NCI-H2171 treated with DMSO at 0.1 percent for 48 hours (cell line): ENCODE measurements around the gene L3MBTL2.
"Not testable (repeated sequence)": the region's sequence is repeated elsewhere in the genome, so short reads cannot be mapped to it uniquely, and the experiment has no call there.

ENCODE experiments used
- DNase-seq: peaks from one replicate; lab custom pipeline; 2025; lab: John Stamatoyannopoulos, UW

The L3MBTL2 gene

DNA sequence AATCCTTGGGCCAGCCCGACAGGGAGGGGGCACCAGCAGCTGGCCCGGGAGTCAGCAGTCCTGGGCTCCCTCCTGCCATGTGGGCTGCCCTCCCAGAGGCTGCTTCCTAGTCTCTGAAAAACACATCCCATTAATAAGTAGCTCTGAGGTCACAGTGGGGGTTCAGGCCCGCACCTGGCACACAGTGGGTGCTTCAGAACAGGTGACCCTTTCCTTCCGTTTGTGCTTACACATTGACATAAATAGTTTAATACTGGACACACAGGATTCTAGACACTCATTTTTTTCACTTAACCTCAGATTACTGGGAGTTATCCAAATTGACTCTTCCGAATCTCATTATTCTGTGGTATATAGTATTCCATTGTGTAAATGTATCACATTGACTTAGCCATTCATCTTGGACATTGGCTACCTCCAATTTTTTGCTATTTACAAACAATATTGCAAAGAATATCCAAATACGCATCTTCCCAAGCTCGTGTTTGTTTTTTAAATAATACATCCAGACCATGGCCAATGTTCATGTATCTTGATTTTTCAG, 36.1 kb downstream of the L3MBTL2 start:
- DNase-seq, result no peak

DNA sequence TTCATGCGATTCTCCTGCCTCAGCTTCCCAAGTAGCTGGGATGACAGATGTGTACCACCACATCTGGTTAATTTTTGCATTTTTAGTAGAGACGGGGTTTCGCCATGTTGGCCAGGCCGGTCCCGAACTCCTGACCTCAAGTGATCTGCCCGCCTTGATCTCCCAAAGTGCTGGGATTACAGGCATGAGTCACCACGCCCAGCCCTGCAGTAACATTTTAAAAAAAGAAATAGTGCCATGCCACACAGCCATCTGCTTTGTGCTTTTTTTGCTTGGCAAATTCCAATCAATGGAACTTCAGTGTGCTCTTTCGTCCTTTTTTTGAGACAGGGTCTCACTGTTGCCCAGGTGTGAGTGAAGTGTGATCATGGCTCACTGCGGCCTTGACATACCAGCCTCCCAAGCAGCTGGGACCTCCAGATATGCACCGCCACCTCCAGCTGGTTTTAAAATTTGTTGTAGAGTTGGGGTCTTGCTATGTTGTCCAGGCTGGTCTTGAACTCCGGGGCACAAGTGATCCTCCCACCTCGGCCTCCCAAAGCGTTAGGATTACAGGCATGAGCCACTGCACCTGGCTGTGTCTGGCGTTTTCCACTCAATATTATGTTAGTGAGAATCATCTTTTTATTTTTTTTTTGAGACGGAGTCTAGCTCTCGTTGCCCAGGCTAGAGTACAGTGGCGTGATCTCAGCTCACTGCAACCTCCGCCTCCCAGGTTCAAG, 37.4 kb downstream of the L3MBTL2 start:
- no peak for DNase-seq

DNA sequence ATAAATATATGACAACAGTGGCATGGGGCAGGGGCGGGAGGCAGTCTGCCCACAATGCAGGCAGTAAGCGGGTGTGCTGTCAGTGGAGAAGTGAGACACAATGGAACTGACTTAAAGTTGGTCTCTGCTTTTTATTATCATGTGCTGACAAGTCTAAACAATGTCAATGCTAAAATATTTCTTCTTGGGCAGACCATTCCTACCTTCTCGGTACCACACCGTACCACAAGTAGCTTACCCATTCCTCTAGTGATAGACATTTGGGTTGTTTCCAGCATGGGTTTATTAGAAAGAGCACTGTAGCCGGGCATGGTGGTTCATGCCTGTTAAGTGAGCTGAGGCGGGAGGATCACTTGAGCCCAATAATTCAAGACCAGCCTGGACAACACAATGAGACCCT, 38.2 kb downstream of the L3MBTL2 start:
- DNase-seq, result no peak

DNA sequence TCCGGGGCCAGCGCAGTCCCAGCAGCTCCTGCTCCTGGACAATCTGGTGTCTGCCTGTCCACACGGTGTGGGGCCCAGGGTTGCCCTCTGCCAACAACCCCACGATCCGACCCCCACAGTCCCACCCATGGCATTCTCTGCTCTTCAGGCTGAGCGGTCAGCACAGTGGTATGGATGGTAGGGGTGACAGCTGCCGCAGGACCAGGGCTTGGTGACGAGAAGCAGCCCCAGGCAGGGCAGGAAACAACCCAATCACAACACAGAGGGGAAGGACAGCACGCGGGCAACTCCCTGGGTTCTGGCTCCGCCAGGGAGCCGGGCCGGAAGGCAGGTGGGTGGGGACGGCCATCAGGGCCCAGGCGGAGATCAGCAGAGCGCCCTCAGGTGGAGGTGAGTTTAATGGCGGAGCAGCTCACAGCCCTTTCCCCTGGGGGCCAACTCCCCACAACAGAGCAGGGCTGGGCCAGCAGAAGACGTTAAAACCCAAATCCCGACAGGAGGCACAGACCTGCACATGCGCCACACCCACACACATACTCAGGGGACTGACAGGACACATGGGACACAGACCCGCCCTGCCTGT, 40.9 kb downstream of the L3MBTL2 start:
- no peak for DNase-seq

DNA sequence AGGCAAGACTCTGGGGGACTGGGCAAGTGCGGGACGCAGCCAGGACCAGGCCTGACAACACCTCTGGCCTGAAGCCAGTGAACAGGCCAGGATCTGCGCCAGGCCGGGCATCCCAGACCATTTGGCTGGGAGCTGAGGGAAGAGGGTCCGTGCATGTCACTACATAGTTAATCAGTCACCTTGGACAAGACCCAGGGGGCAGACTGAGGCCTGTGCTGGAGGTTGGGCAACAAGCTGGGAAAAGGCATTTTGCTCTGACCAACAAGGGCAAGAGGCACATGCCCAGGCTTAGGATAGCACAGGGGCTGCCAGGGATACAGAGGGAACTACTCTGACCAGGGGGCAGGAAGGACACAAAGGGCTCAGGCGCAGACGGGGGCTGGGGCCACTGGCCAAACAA, 42.6 kb downstream of the L3MBTL2 start:
- no peak for DNase-seq

DNA sequence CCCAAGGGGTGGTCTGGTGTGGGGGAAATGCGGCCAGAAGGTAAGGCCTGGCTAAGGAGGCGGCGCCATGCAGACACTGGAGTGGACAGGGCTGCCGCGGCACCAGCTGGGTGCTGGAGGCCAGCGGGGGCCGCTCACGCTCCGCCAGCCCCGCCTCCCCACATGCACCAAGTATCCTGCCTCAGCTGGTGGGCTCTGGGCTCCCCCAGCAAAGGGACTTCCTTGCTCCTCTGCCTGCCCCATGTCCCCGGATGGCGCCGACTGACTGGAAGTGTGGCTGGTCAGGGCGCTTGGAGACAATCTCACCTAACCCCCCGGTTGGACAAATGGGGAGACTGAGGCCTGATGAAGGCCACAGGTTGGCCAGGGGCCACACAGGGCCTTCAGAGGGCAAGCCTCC, 43.2 kb downstream of the L3MBTL2 start:
- no peak for DNase-seq

DNA sequence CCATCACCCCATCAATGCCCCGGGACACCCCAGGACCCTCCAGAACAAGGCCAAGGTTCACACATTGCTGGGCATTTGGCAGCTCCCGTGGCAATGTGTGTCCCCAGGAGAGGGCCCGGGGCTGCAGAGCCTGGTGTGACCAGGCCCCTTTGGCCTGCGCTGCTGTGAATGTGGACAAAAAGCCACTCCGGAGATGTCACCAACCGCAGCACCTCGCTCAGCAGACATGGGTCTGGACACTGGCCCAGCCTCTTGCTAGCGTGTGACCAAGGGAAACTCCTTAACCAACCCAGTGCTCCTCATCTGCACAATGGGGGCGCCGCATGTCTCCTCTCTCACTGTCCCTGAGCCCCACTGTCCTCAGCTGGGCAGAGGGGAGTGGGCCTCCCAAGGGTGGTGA, 43.6 kb downstream of the L3MBTL2 start:
- DNase-seq, result no peak

DNA sequence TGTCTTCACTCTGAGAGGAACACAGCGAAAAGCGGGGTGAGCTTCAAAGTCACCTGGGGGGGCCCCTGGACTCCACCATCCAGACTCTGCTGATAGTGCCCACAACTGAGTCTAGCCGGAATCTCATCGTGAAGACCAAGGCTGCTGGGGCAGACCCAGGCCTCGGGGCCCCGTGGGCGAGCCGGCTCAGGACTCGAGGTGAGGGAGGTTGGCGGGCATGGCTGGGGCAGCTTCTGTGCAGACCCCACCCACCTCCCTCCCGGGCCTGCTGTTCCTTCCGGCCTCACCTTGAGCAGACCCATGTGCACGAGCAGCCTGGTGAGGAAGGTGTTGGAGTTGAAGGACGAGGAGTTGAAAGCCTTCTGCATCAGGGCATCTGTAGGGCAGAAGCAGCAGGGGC, 44.3 kb downstream of the L3MBTL2 start:
- no peak for DNase-seq

DNA sequence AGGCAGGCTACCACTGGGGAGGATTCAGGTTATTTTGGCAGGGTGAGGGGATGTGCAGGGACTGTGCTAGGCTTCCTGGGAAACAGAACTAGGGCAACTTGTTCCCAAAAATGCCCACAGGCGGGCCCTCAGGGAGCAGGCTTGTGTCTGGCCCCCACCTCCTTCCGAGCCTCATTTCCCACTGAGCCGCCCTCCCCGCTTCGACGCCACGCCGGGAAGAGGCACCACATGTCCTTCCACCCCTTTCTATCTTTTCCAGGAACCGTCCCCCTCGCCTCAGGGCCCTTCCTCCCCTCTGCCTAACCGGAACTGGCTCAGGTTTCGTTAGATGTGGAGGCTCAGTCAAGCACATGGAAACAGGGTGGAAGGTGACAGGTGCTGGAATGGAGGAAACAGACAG, 45.0 kb downstream of the L3MBTL2 start:
- no peak for DNase-seq

DNA sequence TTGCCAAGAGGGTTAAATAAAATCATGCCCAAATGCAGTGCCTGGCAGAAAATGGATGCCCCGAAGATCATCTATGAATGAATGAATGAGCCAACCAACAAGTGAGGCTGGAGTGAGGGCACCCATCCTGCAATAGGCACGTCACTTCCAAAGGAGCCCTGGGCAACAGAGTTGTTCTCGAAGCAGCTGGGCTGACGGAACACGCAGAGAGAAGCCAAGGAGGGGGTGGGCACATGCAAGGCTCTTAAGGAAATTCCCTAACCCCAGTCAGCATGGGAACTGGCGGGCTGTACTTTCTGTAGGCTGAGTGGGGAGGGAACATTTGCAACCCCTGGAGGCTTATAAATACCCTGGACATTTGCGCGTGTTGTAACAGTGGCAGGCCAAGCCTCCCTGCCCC, 47.3 kb downstream of the L3MBTL2 start:
- DNase-seq, result no peak

DNA sequence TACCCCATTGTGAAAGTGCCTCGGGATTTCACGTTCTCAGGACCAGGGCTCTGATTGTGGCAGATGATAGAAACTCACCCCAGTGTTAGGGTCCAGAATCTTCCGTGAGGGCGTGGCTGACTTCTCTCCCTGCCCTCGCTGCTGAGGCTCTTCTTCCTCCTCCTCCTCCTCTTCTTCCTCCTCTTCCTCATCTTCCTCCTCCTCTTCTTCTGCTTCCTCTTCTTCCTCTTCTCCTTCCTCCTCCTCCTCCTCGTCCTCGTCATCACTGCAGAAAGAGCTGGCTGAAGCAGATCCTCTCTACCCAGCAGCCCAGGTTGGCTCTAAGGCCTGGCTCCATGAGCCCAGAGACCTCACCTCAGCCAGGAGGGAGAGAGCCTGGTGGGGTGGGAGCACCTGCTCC, 49.1 kb downstream of the L3MBTL2 start:
- no peak for DNase-seq

DNA sequence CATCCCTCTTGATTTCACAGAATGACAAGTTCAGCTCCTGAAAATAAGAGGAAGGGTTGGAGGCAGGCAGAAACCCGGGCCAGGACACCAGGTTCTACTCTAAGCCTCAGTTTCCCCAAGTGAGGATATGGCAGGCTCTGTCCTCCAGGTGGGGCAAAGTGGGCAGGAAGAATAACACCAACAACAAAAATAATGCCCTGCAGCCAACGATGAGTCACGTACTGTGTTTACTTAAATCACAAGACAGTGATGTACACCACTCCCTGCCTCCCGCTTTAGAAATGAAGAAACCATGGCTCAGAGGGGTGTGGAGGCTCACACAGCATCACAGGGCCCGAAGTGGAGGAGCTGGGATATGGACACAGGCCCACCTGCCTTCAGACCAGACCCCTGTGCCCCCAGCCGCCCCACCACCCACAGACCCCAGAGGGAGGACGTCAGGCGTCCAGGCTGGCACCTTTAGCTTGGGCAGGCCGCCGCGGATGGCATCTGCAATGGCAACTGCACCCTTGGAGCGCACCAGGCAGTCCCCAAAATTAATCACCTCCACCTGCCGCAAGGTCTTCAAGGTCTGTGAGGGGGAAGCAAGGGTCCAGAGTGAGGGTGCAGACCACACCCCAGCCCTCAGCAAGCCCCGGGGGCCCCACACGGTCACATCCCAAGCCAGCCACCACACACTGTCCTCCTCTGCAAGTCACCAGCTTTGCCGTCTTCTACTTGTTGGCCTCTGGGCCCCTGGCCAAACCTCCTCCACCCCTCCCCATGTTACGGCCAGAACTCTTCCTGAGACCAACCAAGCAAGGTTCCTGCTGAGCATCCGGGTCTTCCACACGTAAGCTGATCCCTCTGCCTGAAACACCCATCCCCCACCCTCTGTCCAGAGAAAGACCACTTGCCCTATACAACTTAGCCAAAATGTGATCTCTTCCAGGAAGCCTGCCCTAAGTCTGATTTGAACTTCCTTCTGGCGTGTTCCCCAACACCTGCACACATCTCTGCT, 51.4 kb downstream of the L3MBTL2 start:
- no peak for DNase-seq

DNA sequence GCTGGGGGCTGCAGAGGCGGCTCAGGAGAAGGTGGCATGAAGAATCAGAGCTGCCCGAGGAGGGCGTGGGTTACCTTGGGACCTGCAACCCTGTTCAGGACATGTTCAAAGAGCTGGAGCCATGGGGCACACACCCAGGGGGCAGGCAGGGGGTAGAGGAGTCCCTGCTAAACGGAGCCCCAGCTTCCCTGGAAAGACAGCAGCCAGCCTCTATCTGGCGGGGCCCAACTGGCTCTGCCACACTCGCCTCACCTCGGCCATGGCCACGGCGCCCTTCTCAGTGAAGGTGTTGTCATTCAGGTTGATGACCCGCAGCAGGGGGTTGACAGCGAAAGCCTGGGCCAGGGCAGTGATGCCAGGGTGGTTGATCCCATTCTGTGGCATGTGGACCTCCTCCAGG, 52.6 kb downstream of the L3MBTL2 start:
- no peak for DNase-seq

DNA sequence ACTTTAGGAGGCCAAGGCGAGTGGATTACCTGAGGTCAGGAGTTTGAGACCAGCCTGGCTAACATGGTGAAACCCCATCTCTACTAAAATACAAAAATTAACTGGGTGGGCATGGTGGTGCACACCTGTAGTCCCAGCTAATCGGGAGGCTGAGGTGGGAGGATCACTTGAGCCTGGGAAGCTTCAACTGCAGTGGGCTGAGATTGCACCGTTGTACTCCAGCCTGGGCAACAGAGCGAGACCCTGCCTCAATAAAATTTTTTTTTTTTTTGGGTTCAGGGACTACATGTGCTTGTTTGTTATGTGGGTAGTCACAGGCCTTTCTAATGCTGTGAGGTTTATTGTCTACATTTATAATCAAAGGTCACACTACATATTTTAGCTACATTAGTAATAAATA, 54.6 kb downstream of the L3MBTL2 start:
- not testable (repeated sequence) for DNase-seq

DNA sequence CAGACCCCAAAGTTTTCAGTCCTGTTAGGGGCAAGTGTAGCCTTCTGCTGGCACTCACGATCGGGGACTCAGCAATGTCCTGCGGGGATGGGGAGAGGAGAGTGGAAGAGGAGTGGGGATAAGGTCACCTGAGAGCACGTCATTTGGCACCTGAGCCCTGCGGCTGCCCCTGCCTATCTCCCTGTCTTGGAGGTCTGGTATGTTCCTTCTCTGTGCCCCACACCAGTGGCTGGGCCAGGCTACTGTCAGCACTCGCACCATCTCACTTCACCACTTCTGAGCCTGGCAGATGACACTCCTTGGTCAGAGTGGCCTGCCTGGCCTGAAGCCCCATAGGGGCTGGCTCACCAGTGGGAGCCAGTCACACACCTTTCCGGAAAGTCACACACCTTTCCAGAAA, 55.8 kb downstream of the L3MBTL2 start:
- no peak for DNase-seq

DNA sequence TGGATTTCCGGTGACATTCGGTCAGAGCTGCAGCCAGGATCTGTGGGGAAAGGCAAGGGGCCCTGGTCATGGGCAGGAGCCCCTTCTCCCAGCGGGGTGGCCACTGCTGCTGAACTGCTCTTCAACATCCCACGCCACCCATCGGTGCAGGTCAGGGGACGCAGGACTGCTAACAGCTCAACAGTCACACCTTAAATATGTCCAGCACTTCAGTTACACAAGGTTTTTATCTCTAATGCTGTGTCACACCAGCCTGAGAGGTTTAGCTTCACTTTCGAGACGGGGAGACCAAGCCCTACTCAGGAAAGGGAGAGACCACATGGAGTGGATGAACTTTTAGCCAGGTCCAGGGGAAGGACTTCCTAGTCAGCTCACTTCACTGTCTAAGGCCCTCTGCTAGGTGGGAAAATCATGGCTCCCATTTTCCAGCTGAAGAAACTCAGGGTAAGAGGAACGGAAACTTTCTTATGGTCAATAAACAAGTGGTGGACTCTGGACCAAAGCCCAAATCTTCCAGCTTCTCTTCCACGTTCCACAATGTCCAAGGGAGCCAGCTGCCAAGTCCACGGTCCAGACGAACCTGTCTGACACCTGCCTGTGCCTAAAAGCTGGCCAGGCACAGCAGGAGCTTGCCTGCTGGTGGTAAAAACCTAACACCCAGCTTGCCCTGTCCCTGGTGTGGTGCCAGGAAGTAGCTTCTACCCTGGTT, 56.6 kb downstream of the L3MBTL2 start:
- DNase-seq, result no peak

DNA sequence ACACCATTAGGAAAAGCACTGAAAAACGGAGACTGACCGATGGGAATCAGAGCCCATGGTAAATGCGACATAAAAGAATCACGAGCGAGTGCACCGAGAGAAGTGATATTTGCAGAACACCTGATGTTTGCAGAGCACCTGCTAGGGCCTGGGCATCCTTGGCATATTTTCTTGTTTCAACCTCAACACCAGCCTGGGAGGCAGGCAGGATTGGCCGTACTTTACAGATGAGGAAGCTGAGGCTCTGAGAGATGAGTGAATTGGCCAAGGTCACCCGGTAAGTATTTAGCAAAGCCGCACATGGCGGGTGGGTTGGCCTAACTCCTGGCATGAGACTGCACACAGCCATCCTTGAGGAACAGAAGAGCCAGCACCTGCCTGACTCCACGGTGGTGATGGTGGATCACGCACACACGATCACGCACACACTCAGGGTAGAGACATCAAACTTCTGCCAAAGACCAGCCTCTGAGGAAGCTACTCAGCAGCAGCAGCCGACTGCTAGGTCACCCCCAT, 57.2 kb downstream of the L3MBTL2 start:
- no peak for DNase-seq

DNA sequence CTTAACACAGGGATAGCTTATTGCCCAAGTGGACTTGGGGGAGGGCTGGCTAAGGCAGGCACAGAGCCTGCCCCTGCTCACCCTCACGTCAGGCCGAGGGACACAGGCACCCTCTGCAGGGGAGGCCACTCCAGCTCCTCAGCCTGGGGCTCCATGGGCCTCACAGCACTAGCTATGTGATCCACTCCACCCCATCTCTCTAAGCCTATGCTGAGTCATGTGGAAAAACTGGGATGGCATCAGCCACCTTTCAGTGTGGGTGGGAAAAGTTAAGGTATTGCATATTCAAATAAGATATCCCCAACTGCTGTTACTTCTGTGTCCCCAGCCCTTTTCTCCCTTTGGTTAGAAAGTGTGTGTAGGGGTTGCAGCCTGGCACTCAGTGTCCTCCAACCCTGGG, 58.6 kb downstream of the L3MBTL2 start:
- no peak for DNase-seq

DNA sequence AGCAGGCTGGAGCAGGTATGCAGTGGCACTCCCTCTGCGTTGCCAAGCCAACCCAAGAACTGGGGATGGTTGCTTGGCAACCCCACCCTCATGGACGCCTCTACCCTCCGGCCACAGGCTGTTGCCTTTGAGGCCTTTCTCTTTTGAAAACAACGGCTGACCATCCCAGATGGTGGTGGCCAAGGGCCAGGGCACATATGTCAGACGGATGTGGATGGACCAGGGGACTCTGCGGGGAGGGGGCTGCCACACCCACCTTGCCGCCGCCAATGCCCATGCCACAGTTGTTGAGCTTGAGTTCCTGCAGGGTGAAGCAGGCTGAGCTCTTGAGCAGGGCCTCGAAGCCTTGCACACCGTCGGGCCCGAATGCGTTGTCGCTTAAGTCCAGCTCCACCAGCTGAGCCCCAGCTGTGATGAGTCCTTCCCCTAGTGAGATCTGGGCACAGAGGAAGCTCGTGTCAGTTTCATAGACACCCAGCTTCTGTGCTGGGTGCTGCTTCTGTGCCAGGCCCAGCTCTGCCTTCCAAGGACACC, 59.4 kb downstream of the L3MBTL2 start:
- DNase-seq, result no peak

DNA sequence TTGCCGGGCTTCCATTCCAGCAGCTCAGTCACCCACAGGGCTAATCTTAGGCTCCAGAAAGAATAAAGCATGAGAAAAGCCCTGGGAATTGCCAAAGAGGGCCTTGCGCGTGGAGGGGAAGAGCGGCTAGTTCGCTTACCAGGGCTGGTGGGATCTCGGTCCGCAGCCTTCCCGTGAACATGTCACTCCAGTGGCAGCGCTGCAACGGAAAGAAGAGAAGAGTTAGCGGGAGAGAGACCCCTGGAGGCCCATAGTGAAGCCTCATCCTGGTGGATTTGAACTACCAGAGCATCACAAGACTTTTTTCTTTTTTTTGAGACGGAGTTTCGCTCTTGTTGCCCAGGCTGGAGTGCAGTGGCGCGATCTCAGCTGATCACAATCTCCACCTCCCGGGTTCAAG, 62.8 kb downstream of the L3MBTL2 start:
- no peak for DNase-seq

DNA sequence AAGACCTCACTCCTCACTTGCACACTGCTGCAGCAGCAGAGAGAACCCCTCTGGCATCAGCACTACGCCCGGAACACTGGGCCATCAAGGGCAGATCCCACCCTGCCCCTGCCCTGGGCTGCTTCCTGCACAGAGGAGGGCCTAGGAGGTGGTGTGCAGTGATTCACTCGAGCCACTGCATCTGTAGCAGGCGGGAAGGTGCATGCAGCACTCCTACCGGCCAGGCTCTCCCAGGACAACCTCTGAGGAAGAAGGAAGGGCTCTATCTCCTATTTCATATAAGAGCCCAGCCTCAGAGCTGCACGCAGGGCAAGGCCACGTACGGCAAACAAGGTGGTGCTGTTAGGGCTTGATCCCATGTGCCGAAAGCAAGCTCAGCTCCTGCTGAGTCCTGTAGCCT, 66.7 kb downstream of the L3MBTL2 start:
- DNase-seq, result no peak

DNA sequence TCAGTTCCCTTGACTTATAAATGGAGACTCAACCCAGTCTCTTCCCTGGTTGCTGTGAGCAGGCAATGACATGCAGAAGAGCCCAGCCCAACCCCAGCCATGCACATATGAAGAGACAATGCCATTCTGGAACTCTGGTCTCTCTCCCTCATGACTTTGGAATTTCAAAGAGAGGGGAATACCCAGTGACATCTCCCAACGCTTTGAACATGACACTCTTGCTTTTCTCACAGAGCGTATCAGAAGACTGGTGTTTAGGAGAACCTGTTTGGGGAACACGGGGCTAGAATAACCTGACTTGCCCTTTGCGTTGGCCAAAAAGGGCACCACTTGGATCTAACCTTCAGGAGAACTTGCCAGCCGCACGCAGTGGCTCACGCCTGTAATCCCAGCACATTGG, 68.0 kb downstream of the L3MBTL2 start:
- no peak for DNase-seq
